Caki2 (cell line): ENCODE results near the gene LY6G5B. TPM values are rescaled to one million over a fixed set of nuclear protein-coding genes. Genes with fewer than 3 reads are reported as not detected.

Source experiments
- DNase-seq: peaks from one replicate; pipeline ENCODE4 v3.0.0-alpha.2; 2015; ENCODE audit warnings: low read depth
- in situ Hi-C: cut with HindIII; loops from 2 replicates; pipeline ENCODE4 v1.10.0; 2016; ENCODE audit warnings: low sequenced_read_pairs, low pct_unique_long_range_greater_than_20kb, mixed read lengths
- total RNA-seq: library from RNA; depleted of rRNA; stranded (reverse); fragments of >200 nt; shearing (Covaris generic); gene quantifications from 2 replicates; pipeline ENCODE4 v1.2.3, GENCODE V29; 2014; ENCODE audit warnings: low replicate concordance; rRNA removed

Gene LY6G5B
- total RNA-seq, 1 experiment from 2014 or later, result not detected

GRCh38 chr6:31721351-31722020, 51.7 kb downstream of the LY6G5B start, which contains the start of gene LY6G6C:
Gene LY6G6C (minus strand): TSS chr6:31721746. CDS start chr6:31721679, 67 bp downstream.
- no peak for DNase-seq
- in situ Hi-C loops, result no loop called here

- in situ Hi-C loops, result no loop called here
- DNase-seq, result no peak
These were observed 52.4 kb downstream of the LY6G5B start for GRCh38 chr6:31722173-31722572.

Other genes starting within 250 kb of the LY6G5B start
- 11.5 and 18.2 TPM in 2 replicates for gene MICB, start 171.8 kb upstream of the LY6G5B start, total RNA-seq
- gene MCCD1, start 141.0 kb upstream of the LY6G5B start, total RNA-seq, result not detected in 2 replicates
- gene DDX39B, start 128.0 kb upstream of the LY6G5B start, total RNA-seq, result 623 and 688 TPM in 2 replicates
- 0.14 and 0.64 TPM in 2 replicates for gene ATP6V1G2, start 123.4 kb upstream of the LY6G5B start, total RNA-seq
- gene NFKBIL1, start 122.4 kb upstream of the LY6G5B start, total RNA-seq, result 52.6 and 56.1 TPM in 2 replicates
- not detected in 2 replicates for gene LTA, start 97.7 kb upstream of the LY6G5B start, total RNA-seq
- gene TNF, start 94.4 kb upstream of the LY6G5B start, total RNA-seq, result 0.91 and 4.3 TPM in 2 replicates
- gene LTB, start 87.6 kb upstream of the LY6G5B start, total RNA-seq, result not detected in 2 replicates
- gene LST1, start 83.7 kb upstream of the LY6G5B start, total RNA-seq, result not detected in 2 replicates
- gene NCR3, start 77.0 kb upstream of the LY6G5B start, total RNA-seq, result not detected in 2 replicates
- gene AIF1, start 54.7 kb upstream of the LY6G5B start, total RNA-seq, result not detected in 2 replicates
- 31.0 and 36.2 TPM in 2 replicates for gene PRRC2A, start 49.3 kb upstream of the LY6G5B start, total RNA-seq
- 286 and 338 TPM in 2 replicates for gene BAG6, start 17.3 kb upstream of the LY6G5B start, total RNA-seq
- 9.2 TPM in 1 of 2 replicates, not detected in the other for gene APOM, start 14.1 kb upstream of the LY6G5B start, total RNA-seq
- 12.4 and 21.5 TPM in 2 replicates for gene C6orf47, start 9.2 kb upstream of the LY6G5B start, total RNA-seq
- 35.2 and 52.4 TPM in 2 replicates for gene GPANK1, start 5.0 kb upstream of the LY6G5B start, total RNA-seq
- 66.9 and 104 TPM in 2 replicates for gene CSNK2B, start 3.9 kb upstream of the LY6G5B start, total RNA-seq
- gene LY6G5C, start 11.1 kb downstream of the LY6G5B start, total RNA-seq, result 0.30 TPM in 1 of 2 replicates, not detected in the other
- gene ABHD16A, start 33.3 kb downstream of the LY6G5B start, total RNA-seq, result 46.9 and 75.6 TPM in 2 replicates
- not detected in 2 replicates for gene LY6G6F, start 36.9 kb downstream of the LY6G5B start, total RNA-seq
- not detected in 2 replicates for gene LY6G6D, start 45.4 kb downstream of the LY6G5B start, total RNA-seq
- not detected in 2 replicates for gene LY6G6C, start 51.8 kb downstream of the LY6G5B start, total RNA-seq
- not detected in 2 replicates for gene MPIG6B, start 53.4 kb downstream of the LY6G5B start, total RNA-seq
- 214 and 216 TPM in 2 replicates for gene DDAH2, start 59.3 kb downstream of the LY6G5B start, total RNA-seq
- 1,335 and 1,598 TPM in 2 replicates for gene CLIC1, start 66.6 kb downstream of the LY6G5B start, total RNA-seq
- gene MSH5, start 70.0 kb downstream of the LY6G5B start, total RNA-seq, result 20.2 and 54.7 TPM in 2 replicates
- gene SAPCD1, start 92.7 kb downstream of the LY6G5B start, total RNA-seq, result 6.2 TPM in 1 of 2 replicates, not detected in the other
- gene VWA7, start 107.4 kb downstream of the LY6G5B start, total RNA-seq, result 5.5 and 6.1 TPM in 2 replicates
- 122 and 144 TPM in 2 replicates for gene VARS1, start 125.8 kb downstream of the LY6G5B start, total RNA-seq
- gene LSM2, start 137.0 kb downstream of the LY6G5B start, total RNA-seq, result 75.6 and 85.5 TPM in 2 replicates
- 0.61 and 2.0 TPM in 2 replicates for gene HSPA1L, start 145.3 kb downstream of the LY6G5B start, total RNA-seq
- 316 and 350 TPM in 2 replicates for gene HSPA1A, start 145.6 kb downstream of the LY6G5B start, total RNA-seq
- 441 and 449 TPM in 2 replicates for gene HSPA1B, start 157.8 kb downstream of the LY6G5B start, total RNA-seq
- gene NEU1, start 192.8 kb downstream of the LY6G5B start, total RNA-seq, result 73.1 and 105 TPM in 2 replicates
- 0.54 TPM in 1 of 2 replicates, not detected in the other for gene SLC44A4, start 209.0 kb downstream of the LY6G5B start, total RNA-seq
- 74.6 and 79.0 TPM in 2 replicates for gene EHMT2, start 227.7 kb downstream of the LY6G5B start, total RNA-seq
- gene ZBTB12, start 232.1 kb downstream of the LY6G5B start, total RNA-seq, result 5.5 and 9.3 TPM in 2 replicates